Neuronal stem cell (in vitro differentiated cells): ENCODE data around the gene PMM1.
"Not testable (repeated sequence)": the region's sequence is repeated elsewhere in the genome, so short reads cannot be mapped to it uniquely, and the experiment has no call there.

ENCODE experiments used
- DNase-seq: peaks from one replicate; pipeline ENCODE4 v3.0.0-alpha.2; 2013; ENCODE audit warnings: low spot score
- H2AFZ ChIP-seq: one replicate; pipeline ENCODE4 v1.6.1; 2013; ENCODE audit warnings: mild to moderate bottlenecking, low read length, inconsistent platforms
- H2AK5ac ChIP-seq: 2 replicates; pipeline ENCODE4 v1.6.1; 2013; ENCODE audit warnings: low read depth, mild to moderate bottlenecking, inconsistent platforms, low read length, moderate library complexity, mixed read lengths
- H2BK120ac ChIP-seq: 2 replicates; pipeline ENCODE4 v1.6.1; 2013; ENCODE audit warnings: low read depth, mild to moderate bottlenecking, inconsistent platforms, low read length, moderate library complexity, mixed read lengths
- H2BK12ac ChIP-seq: one replicate; pipeline ENCODE4 v1.6.1; 2013; ENCODE audit warnings: low read length, inconsistent platforms
- H2BK15ac ChIP-seq: 2 replicates; pipeline ENCODE4 v1.6.1; 2013; ENCODE audit warnings: mild to moderate bottlenecking, low read length, inconsistent platforms, mixed read lengths
- H2BK5ac ChIP-seq: one replicate; pipeline ENCODE4 v1.6.1; 2013; ENCODE audit warnings: inconsistent platforms, mild to moderate bottlenecking, low read length, moderate library complexity
- H3K14ac ChIP-seq: one replicate; pipeline ENCODE4 v1.6.1; 2013; ENCODE audit warnings: low read length, inconsistent platforms
- H3K18ac ChIP-seq: 2 replicates; pipeline ENCODE4 v1.6.1; 2013; ENCODE audit warnings: low read length, inconsistent platforms
- H3K23ac ChIP-seq: 2 replicates; pipeline ENCODE4 v1.6.1; 2013; ENCODE audit warnings: low read depth, mild to moderate bottlenecking, mixed read lengths, low read length, inconsistent platforms; ENCODE audit not compliant: poor library complexity
- H3K27ac ChIP-seq: replicated peaks from 3 replicates; pipeline ENCODE4 v1.5.1; 2013; ENCODE audit warnings: low read length, inconsistent platforms
- H3K27me3 ChIP-seq, 3 experiments: 2 replicates each; pipeline ENCODE4 v1.6.1; 2013; ENCODE audit warnings: low read length in 3 of 3, mild to moderate bottlenecking in 2 of 3, inconsistent platforms in 1 of 3, low read depth in 1 of 3, mixed read lengths in 1 of 3, moderate library complexity in 1 of 3; ENCODE audit not compliant: control insufficient read depth in 3 of 3, insufficient read depth in 3 of 3
- H3K36me3 ChIP-seq, 2 donors: replicated peaks in 1 of 2; 2 replicates each; pipeline ENCODE4 v1.6.1; 2013; ENCODE audit warnings: low read length in 2 of 2; ENCODE audit not compliant: control insufficient read depth in 2 of 2, insufficient read depth in 2 of 2
- H3K4ac ChIP-seq: 2 replicates; pipeline ENCODE4 v1.6.1; 2013; ENCODE audit warnings: inconsistent platforms, mild to moderate bottlenecking, low read length, moderate library complexity
- H3K4me1 ChIP-seq, 2 donors: 1 replicate in 1 of 2; 2 replicates in 1 of 2; pipeline ENCODE4 v1.6.1; 2013; ENCODE audit warnings: low read length in 2 of 2, low read depth in 1 of 2; ENCODE audit not compliant: control insufficient read depth in 2 of 2, insufficient read depth in 1 of 2
- H3K4me2 ChIP-seq: one replicate; pipeline ENCODE4 v1.6.1; 2013; ENCODE audit warnings: mild to moderate bottlenecking, low read length, inconsistent platforms; ENCODE audit not compliant: insufficient read depth, poor library complexity, severe bottlenecking
- H3K4me3 ChIP-seq, 2 donors: 2 replicates each; pipeline ENCODE4 v1.5.1; 2013; ENCODE audit warnings: low read length in 2 of 2, mild to moderate bottlenecking in 2 of 2, inconsistent platforms in 1 of 2, moderate library complexity in 1 of 2
- H3K79me1 ChIP-seq: one replicate; pipeline ENCODE4 v1.6.1; 2013; ENCODE audit warnings: low read depth, mild to moderate bottlenecking, inconsistent platforms, low read length, moderate library complexity
- H3K9ac ChIP-seq: one replicate; pipeline ENCODE4 v1.6.1; 2013; ENCODE audit warnings: mild to moderate bottlenecking, low read depth, low read length, inconsistent platforms; ENCODE audit not compliant: poor library complexity
- H3K9me3 ChIP-seq, 2 donors: replicated peaks in 1 of 2; 2 replicates each; pipeline versions ENCODE3 to v1.6.1; 2013; ENCODE audit warnings: low read length in 2 of 2, mild to moderate bottlenecking in 2 of 2, inconsistent platforms in 1 of 2, low read depth in 1 of 2, mixed read lengths in 1 of 2, moderate library complexity in 1 of 2; ENCODE audit not compliant: control insufficient read depth in 2 of 2, insufficient read depth in 1 of 2
- H4K8ac ChIP-seq: one replicate; pipeline ENCODE4 v1.6.1; 2013; ENCODE audit warnings: low read depth, mild to moderate bottlenecking, inconsistent platforms, low read length, moderate library complexity
- H4K91ac ChIP-seq: one replicate; pipeline ENCODE4 v1.6.1; 2013; ENCODE audit warnings: low read length, low read depth, mild to moderate bottlenecking, inconsistent platforms; ENCODE audit not compliant: poor library complexity
- WGBS, 2 donors: extraction: QIAGEN DNeasy Blood & Tissue Kit; methylation state at CpG; one replicate each; pipeline ENCODE4 v1.1.7; 2013; ENCODE audit warnings: missing lambda C conversion rate in 2 of 2, mixed read lengths in 1 of 2; ENCODE audit not compliant: insufficient read length in 2 of 2, insufficient replicate concordance in 1 of 2; ENCODE audit errors: extremely low coverage in 2 of 2; 5-methylcytosine and 5-hydroxymethylcytosine counted together

Gene PMM1

GRCh38 chr22:41572305-41572704 is 17.3 kb downstream of the PMM1 start:
- H4K8ac ChIP-seq, H3K4me3 ChIP-seq, H4K91ac ChIP-seq, H2BK120ac ChIP-seq, H3K36me3 ChIP-seq, H2BK5ac ChIP-seq, H3K4ac ChIP-seq, H3K79me1 ChIP-seq, H2AFZ ChIP-seq, H2BK12ac ChIP-seq, H3K9me3 ChIP-seq, H3K4me2 ChIP-seq, H3K23ac ChIP-seq, H3K27me3 ChIP-seq, H2BK15ac ChIP-seq, H3K14ac ChIP-seq, H3K27ac ChIP-seq, H2AK5ac ChIP-seq, H3K9ac ChIP-seq, H3K18ac ChIP-seq, DNase-seq: not testable (repeated sequence)
- H3K4me1 ChIP-seq: peaks cover 5 to 14% of the 10 kb centered on the region in 2 donors
- 100% methylated on average over 1 of the region's 3 CpGs; no CpG with 5 or more reads in 1 of the 2 donors for WGBS, 2 donors

- Histone ChIP-seq H3K27me3 (no peaks in the 10 kb centered on the region), H3K18ac (peak overlapping the region; percentile 71), H3K9ac (no peak overlapping the region), H3K4ac (no peak overlapping the region), H2BK120ac (no peak overlapping the region), H4K91ac (no peak overlapping the region), H3K4me2 (no peak overlapping the region), H2AFZ (no peak overlapping the region), H3K4me3 (no peak overlapping the region), H3K79me1 (peaks cover 2% of the 10 kb centered on the region), H3K14ac (peak overlapping the region; percentile 79), H2BK15ac (peak overlapping the region; percentile 58), H3K36me3 (peaks cover 0 to 4% of the 10 kb centered on the region in 2 donors), H3K9me3 (no peaks in the 10 kb centered on the region), H3K23ac (no peak overlapping the region), H2BK5ac (peak overlapping the region; percentile 11), H4K8ac (peak overlapping the region; percentile 6), H2AK5ac (no peak overlapping the region), H2BK12ac (peak overlapping the region; percentile 36), H3K27ac (no peak overlapping the region), H3K4me1 (peaks cover 5 to 14% of the 10 kb centered on the region in 2 donors)
- DNase-seq: no peak
- WGBS, 2 donors: no CpG with 5 or more reads among the region's 14 CpGs
Observed at GRCh38 chr22:41571786-41572185, 17.9 kb downstream of the PMM1 start.

GRCh38 chr22:41570221-41570620 is 19.4 kb downstream of the PMM1 start:
- Histone ChIP-seq H4K8ac (no peak overlapping the region), H2AFZ (no peak overlapping the region), H3K23ac (no peak overlapping the region), H3K9ac (no peak overlapping the region), H3K27me3 (no peaks in the 10 kb centered on the region), H2BK15ac (no peak overlapping the region), H3K9me3 (no peaks in the 10 kb centered on the region), H2BK12ac (no peak overlapping the region), H3K4ac (no peak overlapping the region), H3K79me1 (no peaks in the 10 kb centered on the region), H3K27ac (no peak overlapping the region), H3K14ac (no peak overlapping the region), H2BK120ac (no peak overlapping the region), H3K4me3 (no peak overlapping the region), H3K4me1 (peaks cover 5 to 14% of the 10 kb centered on the region in 2 donors), H3K36me3 (no peaks in the 10 kb centered on the region), H3K4me2 (no peak overlapping the region), H2AK5ac (peak overlapping the region; percentile 11), H4K91ac (no peak overlapping the region), H2BK5ac (no peak overlapping the region), H3K18ac (no peak overlapping the region)
- no CpG with 5 or more reads among the region's 3 CpGs for WGBS, 2 donors
- no peak for DNase-seq

GRCh38 chr22:41568811-41569210 is 20.8 kb downstream of the PMM1 start:
- Histone ChIP-seq H2AFZ (peak overlapping the region; percentile 89), H3K27ac (no peak overlapping the region), H4K8ac (no peak overlapping the region), H3K79me1 (no peaks in the 10 kb centered on the region), H3K9me3 (no peaks in the 10 kb centered on the region), H3K27me3 (no peaks in the 10 kb centered on the region), H3K18ac (peak overlapping the region; percentile 76), H3K23ac (peak overlapping the region; percentile 52), H3K9ac (peak overlapping the region; percentile 66), H3K14ac (no peak overlapping the region), H3K4me1 (peaks cover 5 to 14% of the 10 kb centered on the region in 2 donors), H2BK120ac (no peak overlapping the region), H2BK15ac (peak overlapping the region; percentile 82), H3K4ac (no peak overlapping the region), H4K91ac (no peak overlapping the region), H3K4me3 (no peak overlapping the region), H2AK5ac (no peak overlapping the region), H3K4me2 (no peak overlapping the region), H2BK5ac (no peak overlapping the region), H2BK12ac (no peak overlapping the region), H3K36me3 (no peaks in the 10 kb centered on the region)
- DNase-seq: no peak
- no CpG with 5 or more reads among the region's 7 CpGs for WGBS, 2 donors
